SU-DHL-6 (cell line): ENCODE measurements around the gene CARD19.

Source experiments
- EZH2phosphoT487 ChIP-seq: fragments of 200-600 bp; sonication (generic), shearing (Covaris generic); conservative IDR thresholded peaks from 2 replicates; pipeline ENCODE4 v1.6.1; 2018; ENCODE audit warnings: mild to moderate bottlenecking, antibody characterized with exemption, low read length, moderate library complexity, mixed read lengths
- TF ChIP-seq, protein P1 (sequence below): fragments of 200-600 bp; sonication (generic); IDR thresholded peaks from one replicate; pipeline ENCODE4 v1.5.1; 2017; ENCODE audit warnings: antibody characterized with exemption, mild to moderate bottlenecking, low read length, moderate library complexity; ENCODE audit not compliant: insufficient read depth, poor library complexity, severe bottlenecking

DNA sequence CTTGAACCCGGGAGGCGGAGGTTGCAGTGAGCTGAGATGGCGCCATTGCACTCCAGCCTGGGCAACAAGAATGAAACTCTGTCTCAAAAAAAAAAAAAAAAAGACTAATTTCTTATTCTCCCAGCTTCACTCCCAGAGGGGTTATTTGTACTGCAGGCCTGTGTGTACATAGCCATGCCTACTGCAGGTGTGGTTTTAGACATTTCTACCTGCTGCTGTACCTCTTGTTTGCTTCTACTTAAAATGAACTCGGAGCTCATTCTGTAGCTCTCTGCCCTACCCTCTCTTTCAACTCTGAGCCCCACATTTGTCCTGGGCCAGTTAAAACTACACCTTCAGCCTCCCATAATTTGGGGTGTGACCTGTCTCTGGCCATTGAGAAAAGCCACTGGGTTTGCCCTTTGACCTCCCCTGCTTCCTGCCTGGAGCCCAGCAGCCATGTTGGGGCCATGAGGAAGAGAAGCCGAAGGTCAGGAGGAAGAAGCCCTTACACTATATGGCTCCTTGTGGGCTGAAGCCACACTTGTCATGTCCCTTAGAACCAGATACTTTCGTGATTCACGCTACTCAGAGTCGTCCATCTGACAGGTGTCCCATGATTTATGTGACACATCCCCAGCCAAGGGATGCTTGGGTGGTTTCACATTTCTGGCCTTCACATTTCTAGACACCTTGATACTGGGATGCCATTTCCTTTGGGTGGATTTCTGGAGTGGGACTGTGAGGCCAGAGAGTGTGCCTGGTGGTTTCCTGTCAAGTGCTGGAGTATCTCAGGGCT is 9.4 kb upstream of the CARD19 start:
- TF ChIP-seq, protein P1, sequence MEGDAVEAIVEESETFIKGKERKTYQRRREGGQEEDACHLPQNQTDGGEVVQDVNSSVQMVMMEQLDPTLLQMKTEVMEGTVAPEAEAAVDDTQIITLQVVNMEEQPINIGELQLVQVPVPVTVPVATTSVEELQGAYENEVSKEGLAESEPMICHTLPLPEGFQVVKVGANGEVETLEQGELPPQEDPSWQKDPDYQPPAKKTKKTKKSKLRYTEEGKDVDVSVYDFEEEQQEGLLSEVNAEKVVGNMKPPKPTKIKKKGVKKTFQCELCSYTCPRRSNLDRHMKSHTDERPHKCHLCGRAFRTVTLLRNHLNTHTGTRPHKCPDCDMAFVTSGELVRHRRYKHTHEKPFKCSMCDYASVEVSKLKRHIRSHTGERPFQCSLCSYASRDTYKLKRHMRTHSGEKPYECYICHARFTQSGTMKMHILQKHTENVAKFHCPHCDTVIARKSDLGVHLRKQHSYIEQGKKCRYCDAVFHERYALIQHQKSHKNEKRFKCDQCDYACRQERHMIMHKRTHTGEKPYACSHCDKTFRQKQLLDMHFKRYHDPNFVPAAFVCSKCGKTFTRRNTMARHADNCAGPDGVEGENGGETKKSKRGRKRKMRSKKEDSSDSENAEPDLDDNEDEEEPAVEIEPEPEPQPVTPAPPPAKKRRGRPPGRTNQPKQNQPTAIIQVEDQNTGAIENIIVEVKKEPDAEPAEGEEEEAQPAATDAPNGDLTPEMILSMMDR: no peak
- no peak for TF ChIP-seq EZH2phosphoT487
